DOHH2 (cell line): ENCODE data around the gene ELP2.

Experiments
- H3F3A ChIP-seq: fragments of 200-600 bp; sonication (generic), shearing (Covaris generic); 2 replicates; pipeline ENCODE4 v1.6.0; 2016; ENCODE audit warnings: antibody characterized with exemption, mild to moderate bottlenecking; ENCODE audit not compliant: control insufficient read depth, insufficient read depth
- H3K27ac ChIP-seq: fragments of 200-600 bp; sonication (generic); 2 replicates; pipeline ENCODE4 v1.5.1; 2014; ENCODE audit warnings: low read depth, mild to moderate bottlenecking, low read length, moderate library complexity
- H3K27me3 ChIP-seq: fragments of 200-600 bp; sonication (generic); 2 replicates; pipeline ENCODE4 v1.6.1; 2014; ENCODE audit warnings: mild to moderate bottlenecking, low read length, mixed read lengths; ENCODE audit not compliant: control insufficient read depth
- H3K36me3 ChIP-seq: fragments of 200-600 bp; sonication (generic); 2 replicates; pipeline ENCODE4 v1.6.1; 2014; ENCODE audit warnings: mild to moderate bottlenecking, low read length, moderate library complexity, mixed read lengths; ENCODE audit not compliant: control insufficient read depth
- H3K4me1 ChIP-seq: fragments of 200-600 bp; sonication (generic); 2 replicates; pipeline ENCODE4 v1.6.1; 2014; ENCODE audit warnings: mild to moderate bottlenecking, low read length, mixed read lengths; ENCODE audit not compliant: control insufficient read depth
- H3K4me2 ChIP-seq: fragments of 200-600 bp; sonication (generic); 2 replicates; pipeline ENCODE4 v1.6.0; 2014; ENCODE audit warnings: mild to moderate bottlenecking, low read length, moderate library complexity
- H3K4me3 ChIP-seq: fragments of 200-600 bp; sonication (generic); 2 replicates; pipeline ENCODE4 v1.5.1; 2014; ENCODE audit warnings: mild to moderate bottlenecking, low read length, mixed read lengths
- H3K79me2 ChIP-seq: fragments of 200-600 bp; sonication (generic); 2 replicates; pipeline ENCODE4 v1.6.1; 2014; ENCODE audit warnings: mild to moderate bottlenecking, low read length, mixed read lengths; ENCODE audit not compliant: control insufficient read depth
- H3K9me2 ChIP-seq: fragments of 200-600 bp; sonication (generic); replicated peaks from 2 replicates; pipeline ENCODE4 v1.6.1; 2014; ENCODE audit warnings: mild to moderate bottlenecking, low read length, mixed read lengths; ENCODE audit not compliant: control insufficient read depth
- H3K9me3 ChIP-seq: fragments of 200-600 bp; sonication (generic); 2 replicates; pipeline ENCODE4 v1.6.1; 2014; ENCODE audit warnings: antibody characterized with exemption, low read length, mixed read lengths; ENCODE audit not compliant: control insufficient read depth, insufficient read depth
- H4K20me1 ChIP-seq: fragments of 200-600 bp; sonication (generic); 2 replicates; pipeline ENCODE4 v1.6.0; 2014; ENCODE audit warnings: low read depth, mild to moderate bottlenecking, antibody characterized with exemption, low read length, moderate library complexity; ENCODE audit not compliant: control insufficient read depth, insufficient read depth
- CTCF ChIP-seq: fragments of 200-600 bp; sonication (generic); IDR thresholded peaks from one replicate; pipeline ENCODE4 v1.5.1; 2014; ENCODE audit warnings: antibody characterized with exemption, mild to moderate bottlenecking, low read depth, low read length; ENCODE audit not compliant: poor library complexity, severe bottlenecking
- EZH2phosphoT487 ChIP-seq: fragments of 200-600 bp; sonication (generic); IDR thresholded peaks from 2 replicates; pipeline ENCODE4 v1.6.1; 2017; ENCODE audit warnings: borderline replicate concordance, mild to moderate bottlenecking, antibody characterized with exemption, low read length, moderate library complexity, mixed read lengths

ELP2 gene

GRCh38 chr18:36153771-36154170 is 24.1 kb downstream of the ELP2 start:
- Histone ChIP-seq H3K27me3 (no peaks in the 10 kb centered on the region), H3K4me3 (no peak overlapping the region), H3K27ac (no peak overlapping the region), H3K4me2 (no peak overlapping the region), H4K20me1 (no peaks in the 10 kb centered on the region), H3K9me3 (no peaks in the 10 kb centered on the region), H3K36me3 (peaks cover 93% of the 10 kb centered on the region), H3K4me1 (peaks cover 24% of the 10 kb centered on the region), H3F3A (peaks cover 3% of the 10 kb centered on the region; the same call in 1 of the 2 replicates), H3K9me2 (no peaks in the 10 kb centered on the region), H3K79me2 (peaks cover 2% of the 10 kb centered on the region; the same call in 1 of the 2 replicates)
- TF ChIP-seq EZH2phosphoT487 (no peak), CTCF (no peak)

GRCh38 chr18:36155851-36156757 is 26.4 kb downstream of the ELP2 start:
- no peak overlapping the region for H3K4me2 ChIP-seq
- no peaks in the 10 kb centered on the region for H3K27me3 ChIP-seq
- no peaks in the 10 kb centered on the region for H3K79me2 ChIP-seq
- H3F3A ChIP-seq: no peaks in the 10 kb centered on the region
- H4K20me1 ChIP-seq: no peaks in the 10 kb centered on the region
- no peak overlapping the region for H3K4me3 ChIP-seq
- no peaks in the 10 kb centered on the region for H3K9me3 ChIP-seq
- peaks cover 94% of the 10 kb centered on the region for H3K36me3 ChIP-seq
- no peaks in the 10 kb centered on the region for H3K9me2 ChIP-seq
- no peak overlapping the region for H3K27ac ChIP-seq
- peaks cover under 1% of the 10 kb centered on the region for H3K4me1 ChIP-seq
- TF ChIP-seq CTCF: no peak
- TF ChIP-seq EZH2phosphoT487: no peak

GRCh38 chr18:36157441-36157840 is 27.7 kb downstream of the ELP2 start:
- H3F3A ChIP-seq: no peaks in the 10 kb centered on the region
- H3K4me1 ChIP-seq: no peaks in the 10 kb centered on the region
- H4K20me1 ChIP-seq: no peaks in the 10 kb centered on the region
- no peaks in the 10 kb centered on the region for H3K27me3 ChIP-seq
- H3K9me2 ChIP-seq: no peaks in the 10 kb centered on the region
- H3K79me2 ChIP-seq: no peaks in the 10 kb centered on the region
- no peak overlapping the region for H3K4me2 ChIP-seq
- no peak overlapping the region for H3K27ac ChIP-seq
- TF ChIP-seq CTCF (no peak), EZH2phosphoT487 (no peak)
- H3K4me3 ChIP-seq: no peak overlapping the region
- H3K36me3 ChIP-seq: peaks cover 94% of the 10 kb centered on the region
- H3K9me3 ChIP-seq: no peaks in the 10 kb centered on the region
